GM18868 (cell line): ENCODE results near the gene LRTM1.

ENCODE experiments used
- ATAC-seq: cut with Tn5 transposase; IDR thresholded peaks from one replicate; pipeline ENCODE4 v1.9.1; 2021; ENCODE audit warnings: mild to moderate bottlenecking, moderate library complexity; ENCODE audit not compliant: unreplicated experiment

The LRTM1 gene

GRCh38 chr3:54941690-54942362, 14.0 kb upstream of the LRTM1 start:
- no peak for ATAC-seq

DNA sequence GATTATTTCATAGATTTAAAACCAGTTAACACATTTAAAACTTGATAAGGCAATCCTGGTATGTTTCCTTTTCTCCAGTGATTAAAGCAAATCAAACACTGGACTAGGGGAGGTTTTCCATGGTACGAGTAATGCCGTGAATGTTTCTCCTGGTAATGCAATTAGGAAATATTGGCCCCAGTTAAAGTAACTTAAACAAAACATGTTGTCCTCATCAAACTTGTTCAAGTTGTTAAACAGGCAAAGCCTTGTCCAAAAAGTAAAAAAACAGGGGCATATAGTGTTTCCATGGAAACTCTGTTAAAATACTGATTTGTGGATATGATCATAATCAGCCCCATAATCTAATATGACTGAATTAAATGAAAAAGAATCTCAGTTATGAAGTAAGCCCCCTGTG, 13.1 kb upstream of the LRTM1 start:
- ATAC-seq: no peak

GRCh38 chr3:54939557-54940300, 11.9 kb upstream of the LRTM1 start:
- ATAC-seq: no peak

- ATAC-seq: no peak
Observed at GRCh38 chr3:54936561-54936960, 8.7 kb upstream of the LRTM1 start.

GRCh38 chr3:54935869-54936268, 8.0 kb upstream of the LRTM1 start:
- ATAC-seq: no peak

DNA sequence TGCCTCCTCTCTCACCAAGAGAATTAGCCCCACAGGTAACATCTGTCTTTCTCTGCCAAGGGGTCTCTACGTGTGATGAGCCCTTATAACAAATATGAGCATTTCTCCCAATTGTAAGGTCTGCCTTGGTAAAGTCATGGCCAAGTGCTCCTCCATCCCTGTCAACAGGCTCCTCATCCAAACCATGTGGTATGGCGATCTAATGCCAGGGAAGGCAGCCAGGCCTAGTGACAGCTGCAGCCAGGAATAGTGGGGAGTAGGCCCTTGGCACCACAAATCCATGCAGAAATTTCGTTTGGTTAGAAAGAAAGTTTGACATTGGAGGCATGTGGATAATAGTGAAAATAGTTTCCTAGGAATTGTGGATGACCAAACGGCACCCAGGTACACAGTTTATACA, 4.7 kb upstream of the LRTM1 start:
- ATAC-seq: no peak

DNA sequence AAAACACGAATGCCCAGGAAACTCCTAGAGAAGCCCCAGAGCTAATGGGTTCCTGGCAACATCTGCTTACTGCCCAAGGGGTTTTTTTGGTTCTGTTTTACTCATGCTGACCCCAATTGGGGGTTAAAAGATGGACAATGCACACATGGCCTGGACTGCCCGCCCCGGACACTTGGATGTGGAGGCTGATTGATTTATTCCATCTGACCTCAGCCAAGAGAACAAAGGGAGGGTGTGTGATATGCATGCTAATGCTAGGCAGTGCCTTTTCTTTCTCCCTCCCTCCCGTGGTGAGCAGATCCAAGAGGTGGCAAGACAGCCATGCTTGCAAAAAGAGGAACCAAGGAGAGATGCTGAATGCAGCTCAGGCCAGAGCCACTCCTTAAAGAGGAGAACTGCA, 3.3 kb upstream of the LRTM1 start:
- no peak for ATAC-seq

DNA sequence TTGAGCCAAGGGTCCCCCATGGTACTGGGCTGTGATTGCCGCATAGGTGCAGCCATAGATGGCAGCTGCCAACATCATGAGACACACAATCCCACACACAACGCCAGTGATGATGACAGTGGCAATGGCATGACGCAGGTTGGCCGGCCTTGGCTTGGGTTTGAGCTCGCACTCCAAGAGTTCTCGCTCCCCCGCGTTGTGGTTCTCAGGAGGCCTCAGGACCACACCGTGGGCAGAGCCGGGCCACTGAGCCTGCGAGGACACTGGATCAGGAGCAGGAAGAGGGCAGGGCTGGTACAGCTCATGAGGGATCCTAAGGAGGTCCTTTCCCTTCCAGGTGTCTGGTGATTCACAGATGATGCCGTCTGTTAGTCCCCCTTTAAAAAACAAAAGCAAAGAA, 9.3 kb downstream of the LRTM1 start:
- no peak for ATAC-seq

- ATAC-seq: no peak
Observed at GRCh38 chr3:54917862-54918261, 10.0 kb downstream of the LRTM1 start.

DNA sequence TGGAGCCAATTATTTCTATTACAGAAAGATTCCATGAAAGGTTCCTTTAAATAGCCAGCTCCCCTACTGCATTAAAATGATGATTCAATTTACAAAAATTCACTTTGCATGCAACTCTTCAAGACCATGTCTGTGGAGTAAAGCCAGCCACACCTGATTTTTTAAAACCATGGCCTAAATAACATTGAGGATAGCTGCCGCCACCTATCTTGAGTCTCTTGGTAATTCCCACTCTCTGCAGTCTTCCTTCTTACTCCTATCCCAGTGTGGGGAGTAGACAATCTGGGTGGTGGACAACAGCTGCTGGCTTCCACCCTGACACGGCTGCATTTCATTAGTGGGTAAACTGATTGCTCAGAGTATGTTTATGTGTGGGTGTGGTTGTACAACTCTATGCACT, 10.7 kb downstream of the LRTM1 start:
- no peak for ATAC-seq

- ATAC-seq: no peak
Observed at GRCh38 chr3:54916732-54917131, 11.1 kb downstream of the LRTM1 start.

- ATAC-seq: no peak
Observed at GRCh38 chr3:54915976-54916375, 11.9 kb downstream of the LRTM1 start.

- ATAC-seq: no peak
Observed at GRCh38 chr3:54915181-54915580, 12.7 kb downstream of the LRTM1 start.

GRCh38 chr3:54914180-54914579, 13.7 kb downstream of the LRTM1 start:
- ATAC-seq: no peak

DNA sequence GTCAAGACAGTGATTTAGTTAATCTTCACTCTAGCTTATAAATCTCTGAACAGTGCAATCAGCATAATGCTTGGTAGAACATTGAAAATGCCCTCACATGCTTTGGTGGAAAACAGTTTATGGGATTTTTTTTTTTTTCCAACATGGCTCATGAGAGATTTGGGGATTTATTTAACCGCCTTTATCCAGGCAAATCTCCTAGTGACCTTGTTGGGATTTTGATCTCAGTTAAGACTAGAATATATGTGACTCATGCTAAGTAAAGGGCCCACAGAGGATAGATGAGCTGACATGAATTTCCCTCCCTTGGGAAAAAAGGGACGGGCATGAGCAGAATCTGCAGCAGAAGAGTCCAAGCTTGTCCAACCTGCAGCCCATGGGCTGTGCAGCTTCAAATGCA, 18.7 kb downstream of the LRTM1 start:
- no peak for ATAC-seq

DNA sequence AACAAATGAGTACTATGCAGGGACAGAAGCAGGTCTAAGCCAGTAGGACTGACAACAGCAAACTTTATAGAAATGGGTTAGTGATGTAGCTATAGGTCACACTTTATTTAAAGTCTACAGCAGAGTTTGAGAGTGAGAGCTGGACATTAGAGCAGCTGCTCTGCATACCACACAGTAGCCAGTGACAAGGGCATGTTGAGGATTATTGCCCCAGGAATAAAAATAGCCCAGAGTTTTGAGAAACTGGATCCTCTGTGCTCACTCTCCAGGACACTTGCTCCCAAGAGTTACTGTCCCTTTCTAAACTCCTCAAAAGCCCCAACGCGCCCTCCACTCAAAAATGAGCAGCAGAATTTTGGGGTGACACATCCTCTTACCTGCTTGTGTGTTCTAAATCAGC, 21.1 kb downstream of the LRTM1 start:
- no peak for ATAC-seq

DNA sequence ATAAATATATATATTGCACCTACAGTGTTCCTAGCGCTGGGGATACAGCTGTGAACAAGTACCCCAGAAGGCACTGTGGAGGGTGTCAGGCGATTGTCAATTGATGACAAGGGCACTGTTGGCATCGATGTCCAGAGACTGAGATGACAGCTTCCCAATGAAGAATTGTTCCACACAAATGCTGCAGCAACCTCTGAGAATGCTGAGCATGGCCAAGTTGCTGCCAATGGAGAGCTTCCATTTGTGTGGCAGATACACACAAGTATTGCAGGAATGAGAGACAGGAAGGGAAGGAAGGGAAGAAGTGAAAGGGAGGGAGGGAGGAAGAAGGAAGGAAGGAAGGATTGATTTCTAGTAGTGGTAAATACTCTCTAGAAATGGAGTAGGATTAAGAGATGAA, 21.9 kb downstream of the LRTM1 start:
- ATAC-seq: no peak

DNA sequence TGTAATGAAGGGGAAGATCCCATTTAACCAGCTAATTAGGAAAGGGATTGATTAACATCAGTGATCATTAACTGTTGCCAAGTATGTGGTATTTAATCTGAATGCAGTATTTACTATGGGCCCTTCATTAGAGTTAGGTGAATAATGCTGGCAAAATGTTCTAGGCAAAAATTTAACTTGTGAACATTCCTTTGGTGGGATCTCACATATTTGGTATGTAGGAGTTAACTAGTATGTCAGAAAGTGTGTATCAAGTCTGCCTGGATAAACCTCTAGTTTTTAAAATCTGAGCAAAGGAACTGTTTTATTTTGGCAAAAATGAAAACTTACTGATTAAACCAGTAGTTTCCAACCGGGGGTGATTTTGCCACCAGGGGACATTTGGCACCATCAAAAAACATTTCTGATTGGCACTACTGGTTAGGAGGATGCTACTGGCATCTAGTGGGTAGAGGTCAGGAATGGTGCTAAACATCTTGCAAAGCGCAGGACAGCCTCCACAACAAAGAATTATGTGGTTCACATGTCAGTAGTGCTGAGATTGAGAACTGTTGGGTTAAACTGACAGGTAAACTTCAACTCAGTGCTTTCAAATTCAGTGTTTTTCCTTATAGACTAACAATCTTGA, 22.5 kb downstream of the LRTM1 start:
- no peak for ATAC-seq

DNA sequence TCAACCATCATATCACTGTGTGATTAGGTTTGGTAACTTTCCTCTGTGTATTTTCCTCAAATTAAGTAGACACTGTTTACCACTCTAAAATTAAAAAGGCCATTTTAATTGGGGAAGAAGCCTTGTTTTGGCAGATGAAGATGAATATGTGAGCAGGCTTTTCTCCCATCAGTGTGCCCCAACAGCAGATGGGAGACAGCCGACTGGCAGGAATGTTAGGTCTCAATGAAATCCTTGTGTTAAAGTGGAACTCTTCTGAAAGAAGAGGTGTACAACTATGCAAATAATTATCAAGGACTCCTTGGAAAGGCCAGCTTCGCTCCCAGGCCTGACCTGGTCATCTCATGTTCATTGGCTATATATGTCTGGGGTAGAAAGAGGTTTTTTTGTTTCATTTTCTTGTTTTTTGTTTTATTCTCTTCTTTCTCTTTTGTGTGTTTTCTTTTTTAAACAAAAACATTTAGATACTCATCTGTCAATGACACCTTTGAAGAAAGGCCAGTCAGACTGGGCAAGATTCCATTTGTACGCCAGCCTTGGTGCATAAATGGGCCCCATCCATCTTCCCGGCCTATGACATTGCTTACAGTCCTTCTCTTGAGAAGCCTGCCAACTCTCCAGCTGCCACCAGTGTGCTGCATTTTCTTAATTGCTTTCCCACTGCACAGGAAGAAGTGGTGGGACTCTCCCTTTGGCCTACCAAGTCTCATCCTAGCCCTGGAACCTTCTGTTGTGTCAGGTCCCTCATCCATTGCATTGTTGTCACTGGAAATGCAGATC, 25.8 kb downstream of the LRTM1 start:
- no peak for ATAC-seq

- no peak for ATAC-seq
Observed at GRCh38 chr3:54900838-54901591, 26.8 kb downstream of the LRTM1 start.

GRCh38 chr3:54899273-54899672, 28.6 kb downstream of the LRTM1 start:
- ATAC-seq: no peak
